Globus pallidus (tissue), 1 donor: Measurements from ENCODE around the gene SIMC1.

Experiments used
- DNase-seq: peaks from one replicate; pipeline ENCODE4 v3.0.0-alpha.2; 2015; ENCODE audit warnings: low spot score

Gene SIMC1

GRCh38 chr5:176365351-176366231 lies 127.4 kb downstream of the SIMC1 start, which contains the start of gene ARL10:
Gene ARL10, plus strand, starts transcription at chr5:176365487. Its CDS starts 77 bp downstream, at chr5:176365564.
- peak; percentile 31 for DNase-seq

- no peak for DNase-seq
These were observed 128.1 kb downstream of the SIMC1 start for GRCh38 chr5:176366232-176366894.

DNA sequence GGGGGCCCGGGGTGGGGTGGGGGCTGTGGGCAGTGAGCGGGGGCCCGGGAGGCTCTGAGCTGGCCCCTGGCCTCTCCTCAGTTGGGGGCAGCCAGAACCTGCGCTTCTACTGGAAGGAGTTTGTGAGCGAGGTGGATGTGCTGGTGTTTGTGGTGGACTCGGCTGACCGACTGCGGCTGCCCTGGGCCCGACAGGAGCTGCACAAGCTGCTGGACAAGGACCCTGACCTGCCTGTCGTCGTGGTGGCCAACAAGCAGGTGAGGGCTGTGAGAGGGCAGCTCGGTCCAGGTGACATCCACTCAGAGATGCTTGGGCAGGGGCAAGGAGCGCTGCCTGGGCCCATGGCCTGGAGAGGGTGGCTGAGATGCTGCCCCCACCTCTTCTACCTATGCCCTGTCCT lies 130.5 kb downstream of the SIMC1 start:
- no peak for DNase-seq

- no peak for DNase-seq
These were observed 131.9 kb downstream of the SIMC1 start for GRCh38 chr5:176369934-176370711.

- peak; percentile 37 for DNase-seq
These were observed 133.7 kb downstream of the SIMC1 start for GRCh38 chr5:176371621-176372539.

GRCh38 chr5:176373100-176373818 lies 135.0 kb downstream of the SIMC1 start:
- no peak for DNase-seq

- DNase-seq: no peak
These were observed 141.7 kb downstream of the SIMC1 start for GRCh38 chr5:176379881-176380280.

DNA sequence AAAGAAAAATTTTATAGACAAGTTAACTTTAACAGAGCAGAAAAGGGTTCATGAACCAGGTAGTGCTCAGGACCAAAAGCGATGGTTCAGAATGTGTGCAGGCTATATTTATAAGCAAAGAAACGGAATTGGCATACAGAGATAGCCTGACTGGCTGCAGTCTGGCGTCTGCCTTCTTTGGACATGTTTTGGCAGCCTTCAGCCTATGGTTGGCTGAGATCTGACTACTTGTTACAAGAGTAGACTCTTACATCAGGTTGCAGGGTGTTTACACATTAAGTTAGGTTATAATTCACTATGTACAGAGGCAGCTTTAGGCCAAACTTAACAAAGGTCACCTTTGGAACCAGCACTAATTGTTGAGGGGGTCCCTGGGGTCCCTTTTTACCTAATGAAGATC lies 143.2 kb downstream of the SIMC1 start:
- DNase-seq: no peak

DNA sequence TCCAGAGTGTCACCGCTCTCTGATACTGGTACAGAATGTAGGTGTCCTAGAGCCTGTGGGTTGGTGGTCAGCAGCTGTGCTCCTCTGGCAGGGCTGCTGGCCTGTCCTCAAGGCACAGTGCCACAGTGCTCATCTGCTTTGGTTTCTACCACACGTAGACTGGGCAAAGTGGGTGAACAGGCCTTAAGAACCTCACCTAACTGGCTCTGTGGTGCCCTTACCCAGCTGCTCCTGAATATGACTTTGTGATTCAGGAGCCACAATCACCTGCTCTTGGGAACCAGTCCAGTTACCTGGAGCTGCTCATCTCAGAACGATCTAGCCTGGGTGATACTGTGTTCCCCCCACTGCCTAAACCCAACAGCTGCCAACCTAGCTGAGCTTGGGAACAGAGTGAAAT lies 143.8 kb downstream of the SIMC1 start:
- no peak for DNase-seq

DNA sequence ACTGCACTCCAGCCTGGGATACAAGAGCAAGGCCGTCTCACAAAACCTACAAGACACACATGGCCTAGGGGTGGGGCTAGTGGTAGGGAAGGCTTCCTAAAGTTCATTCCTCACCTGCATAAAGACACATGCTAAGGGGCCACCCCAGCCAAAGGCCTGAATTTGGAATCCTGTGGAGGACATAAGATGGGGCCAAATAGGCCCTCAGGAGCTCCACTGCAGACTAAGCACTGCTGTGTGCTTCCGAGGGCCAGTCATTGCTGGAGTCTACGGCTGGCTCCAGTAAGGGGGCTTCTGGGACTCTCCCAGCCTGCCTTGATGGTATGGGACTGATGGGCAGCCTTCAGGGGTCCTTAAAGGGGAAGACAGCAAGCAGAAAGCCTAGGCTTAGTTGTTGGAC lies 144.5 kb downstream of the SIMC1 start:
- no peak for DNase-seq

GRCh38 chr5:176383248-176383905 lies 145.2 kb downstream of the SIMC1 start:
- DNase-seq: no peak

DNA sequence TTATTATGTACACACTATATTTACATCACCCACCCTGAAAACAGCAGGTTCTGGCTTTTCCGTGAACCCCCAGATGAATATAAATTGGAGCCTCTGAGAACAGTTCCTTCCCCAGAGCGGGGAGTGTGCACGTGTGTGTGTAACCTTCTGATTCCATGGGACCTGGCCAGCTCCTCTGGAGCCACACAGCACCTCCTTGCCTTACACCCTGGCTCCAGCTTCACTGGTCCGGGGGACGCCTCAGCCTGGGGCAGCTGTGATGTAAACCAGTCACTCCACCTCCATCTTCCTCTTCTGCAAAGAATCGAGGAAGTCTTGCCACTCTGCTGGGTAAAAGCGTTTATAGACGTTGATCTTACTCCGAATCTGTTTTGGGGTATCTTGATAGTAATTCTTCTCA lies 145.7 kb downstream of the SIMC1 start:
- DNase-seq: no peak

DNA sequence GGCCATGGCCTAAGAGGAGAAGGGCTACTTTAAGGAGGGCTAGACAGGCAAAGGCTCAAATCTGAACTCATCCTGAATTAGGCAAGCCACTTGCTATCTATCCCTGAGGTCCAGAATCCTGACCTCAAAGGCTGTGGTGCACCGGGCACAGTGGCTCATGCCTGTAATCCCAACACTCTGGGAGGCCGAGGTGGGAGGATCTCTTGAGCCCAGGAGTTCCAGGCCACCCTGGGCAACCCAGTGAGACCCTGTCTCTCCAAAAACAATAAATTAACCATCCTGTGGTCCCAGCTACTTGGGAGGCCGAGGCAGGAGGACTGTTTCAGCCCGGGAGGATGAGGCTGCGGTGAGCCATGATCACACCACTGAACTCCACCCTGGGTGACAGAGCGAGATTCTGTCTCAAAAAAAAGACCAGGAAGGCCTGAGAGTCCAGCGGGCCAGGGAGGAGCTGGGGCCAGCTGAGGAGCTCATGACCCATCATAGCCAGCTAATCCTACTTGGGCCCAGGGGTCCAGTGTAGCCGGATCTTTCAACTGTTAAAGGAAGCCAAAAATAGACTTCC lies 146.2 kb downstream of the SIMC1 start:
- no peak for DNase-seq

GRCh38 chr5:176384991-176385390 lies 146.8 kb downstream of the SIMC1 start:
- no peak for DNase-seq

GRCh38 chr5:176386491-176386890 lies 148.3 kb downstream of the SIMC1 start:
- DNase-seq: no peak

- DNase-seq: no peak
These were observed 149.2 kb downstream of the SIMC1 start for GRCh38 chr5:176387384-176387925.

DNA sequence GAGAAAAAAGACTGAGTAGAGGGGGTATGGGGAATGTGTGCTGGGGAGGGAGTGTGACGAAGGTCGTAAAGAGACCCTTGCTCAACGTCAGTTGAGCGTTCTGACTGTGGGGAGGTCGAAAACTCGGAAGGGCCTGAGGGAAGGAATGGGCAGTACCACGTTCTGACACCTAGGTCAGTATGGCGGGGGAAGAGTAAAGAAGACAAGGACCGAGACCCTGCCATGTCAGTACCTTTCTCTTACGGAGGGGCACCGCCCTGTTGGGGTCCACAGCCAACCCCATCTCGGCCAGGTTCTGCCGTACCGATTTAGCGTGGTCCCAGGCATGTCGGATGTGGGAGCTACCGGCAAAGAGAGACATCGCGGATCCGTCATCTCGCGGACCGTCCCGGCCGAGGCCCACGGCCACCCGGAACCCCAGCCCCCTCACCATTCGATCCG lies 149.8 kb downstream of the SIMC1 start:
- DNase-seq: no peak

- DNase-seq: peak; percentile 99
These were observed 150.4 kb downstream of the SIMC1 start, which contains the start of the genes HIGD2A and NOP16 for GRCh38 chr5:176388444-176389134. Gene HIGD2A, plus strand, starts transcription at chr5:176388751. Its CDS starts 69 bp downstream, at chr5:176388820. Gene NOP16, minus strand, starts transcription at chr5:176388598. Its CDS starts 59 bp downstream, at chr5:176388539.
